GM18511 (cell line): ENCODE measurements around the gene ENOX1.
A peak's percentile ranks its signal among the peaks of the same experiment; 100 is the strongest.

ENCODE experiments used
- ATAC-seq: cut with Tn5 transposase; IDR thresholded peaks from one replicate; pipeline ENCODE4 v1.9.1; 2021; ENCODE audit warnings: mild to moderate bottlenecking, moderate library complexity; ENCODE audit not compliant: unreplicated experiment

Gene ENOX1

DNA sequence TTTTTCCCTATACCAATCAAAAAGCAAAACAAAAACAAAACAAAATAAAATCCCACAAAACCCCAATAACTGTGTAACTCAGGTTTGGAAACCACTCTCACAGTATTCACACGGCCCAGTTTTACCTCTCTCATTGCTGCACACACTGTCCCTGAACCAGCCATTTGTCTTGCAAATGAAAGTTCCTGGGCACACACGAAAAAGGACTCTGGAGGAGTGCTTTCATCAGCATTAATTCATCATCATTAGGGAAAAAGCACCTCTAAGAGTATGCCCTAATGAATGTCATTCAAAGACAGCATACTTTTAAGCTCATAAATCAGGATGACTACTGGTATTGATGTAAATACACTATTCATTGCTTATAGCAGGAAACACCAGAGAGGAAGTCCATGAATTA, 457.1 kb downstream of the ENOX1 start:
- no peak for ATAC-seq

DNA sequence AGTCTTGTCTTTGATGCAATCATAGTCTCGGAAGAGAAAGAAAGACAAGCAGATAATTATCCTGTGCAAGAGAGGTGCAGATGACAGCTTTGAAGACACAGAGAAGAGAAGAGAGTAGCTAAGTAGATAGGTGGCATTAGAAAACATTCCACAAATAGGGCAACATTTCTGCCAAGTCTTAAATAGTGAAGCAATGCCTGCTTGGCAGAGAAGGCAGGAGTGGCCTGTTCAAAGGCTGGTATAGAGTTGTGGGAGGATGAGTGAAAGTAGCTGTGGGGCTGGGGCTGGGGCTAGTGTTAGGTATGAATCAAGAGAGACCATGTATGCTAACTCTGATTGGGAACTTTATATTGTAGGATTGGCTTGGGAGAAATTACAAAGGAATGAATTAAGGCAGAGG, 457.9 kb downstream of the ENOX1 start:
- ATAC-seq = no peak

DNA sequence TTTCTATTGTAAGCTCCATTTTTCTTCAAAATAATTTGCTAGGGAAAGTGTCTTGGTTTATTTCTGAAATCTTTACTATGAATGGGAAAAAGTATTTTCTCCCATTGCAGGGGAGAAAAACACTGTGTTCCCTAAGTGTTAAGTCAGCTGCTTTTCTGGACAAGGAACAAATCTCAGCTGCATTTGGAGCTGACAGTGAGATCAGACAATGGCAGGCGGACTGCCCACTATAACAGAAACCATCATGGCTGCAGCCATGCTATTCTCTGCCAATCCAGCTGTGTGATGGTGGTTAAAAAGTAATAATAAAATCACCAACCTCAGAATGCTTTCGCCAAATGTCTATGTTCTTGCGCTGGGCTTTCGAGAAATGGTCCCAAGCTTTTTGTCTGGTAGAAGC, 460.7 kb downstream of the ENOX1 start:
- no peak for ATAC-seq

DNA sequence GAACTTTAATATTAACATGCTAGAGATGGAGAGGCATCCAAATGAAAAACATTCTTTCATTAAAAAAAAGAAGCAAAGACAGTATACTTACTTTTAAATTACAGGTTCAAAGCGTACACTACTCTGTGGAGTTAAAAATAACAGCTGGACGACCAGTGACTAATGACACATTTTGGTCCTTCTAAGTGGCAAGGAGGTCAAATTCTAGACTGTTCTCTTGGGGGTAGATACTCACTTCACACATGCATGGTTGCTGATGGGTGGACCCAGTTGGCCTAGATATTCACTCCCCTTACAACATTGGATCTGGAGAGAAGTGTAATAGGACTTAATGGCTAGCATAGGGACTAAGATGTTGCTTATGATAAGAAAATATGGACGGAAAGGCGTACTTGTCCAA, 461.1 kb downstream of the ENOX1 start:
- ATAC-seq = no peak

DNA sequence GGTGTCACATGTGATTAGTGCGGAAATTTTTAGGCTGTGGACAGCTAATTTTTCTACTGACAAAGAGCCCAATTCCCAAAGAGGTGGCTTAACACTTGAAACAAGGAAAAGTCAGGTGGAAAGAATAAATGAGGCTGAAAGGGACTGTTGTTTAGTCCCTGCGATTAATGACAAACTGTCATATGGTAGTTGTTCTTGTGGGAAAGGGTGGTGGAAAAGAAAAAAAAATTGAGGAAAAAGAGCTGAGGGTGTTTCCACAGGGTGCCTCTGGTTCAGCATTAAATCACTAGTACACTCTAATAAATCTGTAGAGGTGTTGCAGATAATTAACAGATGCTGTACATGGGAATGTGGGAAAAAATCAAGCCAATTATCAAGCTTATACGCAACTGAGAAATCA, 462.6 kb downstream of the ENOX1 start:
- no peak for ATAC-seq

DNA sequence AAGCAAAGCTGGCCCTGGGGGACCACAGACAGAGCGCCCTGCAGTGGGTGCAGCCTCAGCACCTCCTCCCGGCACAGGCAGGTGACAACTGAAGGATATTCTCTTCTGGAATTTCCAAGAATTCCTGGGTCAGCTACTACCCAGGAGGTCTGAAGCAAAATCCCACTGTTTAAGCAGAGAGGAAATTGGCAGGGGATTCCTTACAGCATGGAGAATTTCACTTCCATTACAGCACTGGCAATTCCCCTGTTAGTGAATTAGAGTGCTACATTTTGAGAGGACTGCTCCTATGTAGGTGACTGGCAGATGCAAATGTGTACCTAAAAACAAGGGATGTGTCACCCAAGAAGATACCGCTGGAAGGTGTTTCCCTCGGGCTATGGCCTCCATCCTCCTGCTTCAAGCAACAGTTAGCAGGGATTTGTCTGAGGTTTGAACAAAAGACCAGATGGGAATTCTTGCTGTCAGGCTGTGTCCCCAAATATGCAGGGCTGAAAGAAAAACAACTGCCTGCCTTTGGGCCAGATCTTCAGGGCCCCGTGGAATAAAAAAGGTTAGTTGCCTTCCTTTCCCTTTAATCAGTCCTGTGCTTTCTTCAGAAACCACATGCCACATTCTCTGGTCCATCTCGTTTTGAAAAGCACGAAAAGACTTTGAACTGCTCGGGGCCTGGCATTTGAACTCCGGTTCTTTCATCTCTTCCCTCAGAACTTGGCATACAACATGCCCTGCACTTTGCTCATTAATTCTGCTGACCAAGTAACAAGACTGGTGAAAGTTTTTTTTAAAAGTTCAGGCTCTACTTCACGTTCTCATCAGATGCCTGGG, 466.9 kb downstream of the ENOX1 start:
- no peak for ATAC-seq

DNA sequence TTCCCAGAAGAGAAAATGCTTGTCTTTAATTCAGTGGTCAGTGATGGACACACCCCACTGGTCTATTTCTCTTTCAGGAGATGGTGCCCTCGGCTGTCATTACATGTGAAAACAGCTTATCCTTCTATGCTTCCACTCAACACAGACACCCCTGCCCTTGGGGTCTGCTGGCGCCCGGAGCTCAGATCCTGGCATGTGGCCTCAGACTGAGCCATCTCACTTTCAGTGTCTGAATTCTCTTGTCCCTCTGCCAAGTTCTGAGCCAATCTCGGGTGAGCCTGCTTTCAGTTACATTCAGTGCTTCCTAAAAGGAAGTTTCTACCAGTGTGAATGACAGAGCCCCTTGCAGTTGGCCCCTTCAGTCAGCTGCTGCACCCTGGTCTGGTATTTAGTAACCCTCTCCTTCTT, 469.8 kb downstream of the ENOX1 start:
- no peak for ATAC-seq

DNA sequence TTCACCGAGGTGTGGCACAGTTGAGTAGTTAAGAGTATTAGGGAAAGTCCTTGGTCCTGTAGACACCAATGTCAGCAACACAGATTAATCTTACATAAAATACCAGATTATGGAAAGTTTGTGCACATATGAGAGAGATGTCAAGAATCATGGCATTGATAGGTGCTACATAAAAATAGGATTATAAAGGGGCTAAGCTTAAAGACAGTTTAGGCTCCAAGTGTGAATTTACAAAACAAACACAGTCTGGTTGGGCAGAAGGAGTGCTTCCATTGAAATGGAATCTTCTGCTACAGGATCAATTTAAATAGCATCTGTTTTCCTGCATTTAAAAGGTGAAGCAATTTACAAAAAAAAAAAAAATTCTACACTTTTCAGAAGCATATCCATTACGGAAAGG, 470.5 kb downstream of the ENOX1 start:
- no peak for ATAC-seq

DNA sequence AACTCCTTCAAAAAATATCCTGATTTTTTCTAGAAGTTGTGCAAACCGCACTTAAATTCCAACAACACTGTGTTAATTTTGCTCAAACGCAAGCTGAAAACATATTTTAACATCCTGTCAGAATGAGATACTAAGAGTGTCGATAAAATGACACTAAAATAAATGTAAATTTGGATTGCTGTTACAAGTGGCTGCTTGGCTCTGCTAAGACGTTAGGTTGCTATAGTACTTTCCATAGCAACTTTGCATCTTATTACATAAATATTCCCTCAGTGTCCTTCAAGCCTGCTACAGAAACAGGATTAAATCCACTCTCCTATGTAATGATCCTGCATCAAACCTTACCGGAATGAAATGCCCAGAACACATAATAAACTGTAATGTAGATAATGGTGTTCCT, 471.2 kb downstream of the ENOX1 start:
- ATAC-seq = no peak

DNA sequence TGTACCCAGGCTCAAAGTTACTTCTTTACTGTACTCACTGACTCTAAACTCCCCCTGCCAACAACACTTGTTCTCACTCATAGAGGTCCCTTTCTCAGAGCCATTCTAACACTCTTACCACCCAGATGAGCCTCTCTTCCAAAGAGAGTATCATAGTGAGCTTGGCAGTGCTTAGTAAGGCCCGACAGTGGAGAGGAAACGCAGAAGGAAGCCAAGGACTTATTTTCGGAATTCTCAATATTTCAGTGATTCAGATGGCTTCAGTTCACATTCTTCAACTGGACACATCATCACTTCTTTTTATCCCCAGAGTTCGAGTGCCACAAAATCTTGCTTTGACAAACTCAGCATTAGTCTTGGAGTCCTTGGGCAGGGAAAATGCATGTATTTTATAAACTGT, 477.5 kb downstream of the ENOX1 start:
- no peak for ATAC-seq

DNA sequence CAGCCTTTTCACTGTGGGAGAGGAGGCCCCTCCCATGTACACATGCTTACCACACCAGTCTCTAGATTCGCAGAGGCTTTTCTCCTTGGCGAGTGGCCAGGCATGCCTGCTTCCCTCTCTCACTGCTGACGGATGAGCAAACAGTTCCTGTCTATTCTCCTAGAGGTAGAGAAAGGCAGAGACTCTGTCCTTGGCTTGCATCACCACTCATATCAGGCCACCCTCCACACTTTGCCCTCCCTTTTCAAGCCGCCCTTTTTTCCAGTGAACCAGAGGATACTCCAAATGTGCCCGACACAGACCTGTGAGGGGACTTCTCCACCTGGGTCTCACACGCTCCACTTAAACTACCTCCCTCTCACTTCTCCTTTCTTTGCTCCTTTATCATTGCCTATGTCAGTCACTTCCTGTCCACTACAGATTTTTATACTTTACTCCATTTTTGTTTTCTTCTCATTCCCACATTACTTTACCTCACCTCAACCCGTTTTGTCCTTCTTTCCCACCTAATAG, 478.8 kb downstream of the ENOX1 start:
- peak; percentile 93 for ATAC-seq

DNA sequence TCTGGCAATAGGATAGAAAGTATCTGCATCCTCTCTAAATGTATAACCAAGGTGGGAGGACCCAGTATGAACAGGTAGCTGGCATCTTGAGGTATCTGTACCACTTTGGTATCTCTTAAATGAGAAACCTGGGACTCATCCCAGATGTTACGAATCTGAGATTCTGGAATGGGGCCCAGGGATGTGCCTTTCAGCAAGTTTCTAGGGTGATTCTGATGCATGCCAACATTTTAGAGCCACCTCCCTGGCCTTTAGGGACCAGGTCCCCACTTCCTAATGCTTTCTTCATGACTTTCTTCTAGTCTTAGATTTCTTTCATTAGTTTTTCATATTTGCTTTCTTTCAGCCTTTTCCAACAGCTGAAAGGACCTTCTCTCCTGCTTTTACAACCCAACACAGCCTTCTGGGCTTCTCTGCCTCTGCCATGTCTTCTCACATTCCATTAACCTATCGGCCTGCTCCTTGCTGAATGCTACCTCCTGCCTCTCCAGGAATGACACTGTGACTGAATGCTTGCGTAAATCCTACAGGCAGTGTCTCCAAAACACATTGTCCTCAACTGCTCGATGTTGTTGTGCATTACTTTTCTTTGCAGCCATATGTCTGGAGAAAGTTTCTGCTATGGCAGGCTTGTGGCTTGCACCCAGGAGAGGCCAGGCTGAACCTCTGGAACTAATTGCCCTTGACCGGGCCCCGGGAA, 479.4 kb downstream of the ENOX1 start:
- ATAC-seq = no peak

DNA sequence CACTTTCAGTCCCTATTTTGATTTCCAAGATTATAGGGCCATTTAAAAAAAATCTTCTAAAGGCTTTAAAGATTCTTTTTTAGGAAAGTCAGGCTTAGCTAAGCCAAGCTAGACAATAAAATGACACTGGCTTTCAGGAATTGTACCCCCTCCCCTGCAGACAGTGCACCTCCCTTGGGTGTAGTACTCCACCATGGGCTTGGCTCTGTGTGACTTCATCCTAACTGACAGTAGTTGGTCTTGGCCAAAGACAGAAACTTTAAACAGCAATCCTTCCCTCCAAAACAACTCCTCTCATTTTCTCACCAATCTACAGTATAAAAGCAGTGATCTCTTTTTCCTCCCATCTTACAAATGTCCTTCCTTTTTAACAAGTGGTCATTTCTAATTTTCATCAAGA, 480.4 kb downstream of the ENOX1 start:
- ATAC-seq = no peak

DNA sequence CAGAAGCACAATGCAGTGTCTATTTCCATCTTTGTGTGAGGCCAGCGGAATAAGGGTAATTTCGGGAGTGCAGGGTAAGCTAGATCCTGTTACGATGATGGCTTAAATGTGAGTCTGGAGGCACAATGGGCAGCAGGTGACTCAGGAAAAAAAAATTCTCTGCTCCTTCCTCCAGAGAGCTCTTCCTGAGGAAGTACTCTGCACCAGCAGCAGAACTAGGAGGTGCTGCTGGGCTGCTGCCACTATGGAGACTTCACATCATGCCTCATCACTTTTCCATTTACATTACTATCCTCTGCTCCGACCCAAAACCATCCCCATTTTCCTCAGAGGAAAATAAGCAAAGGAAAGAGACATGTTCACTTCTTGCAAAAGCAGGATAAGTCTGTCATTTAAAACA, 481.4 kb downstream of the ENOX1 start:
- no peak for ATAC-seq

DNA sequence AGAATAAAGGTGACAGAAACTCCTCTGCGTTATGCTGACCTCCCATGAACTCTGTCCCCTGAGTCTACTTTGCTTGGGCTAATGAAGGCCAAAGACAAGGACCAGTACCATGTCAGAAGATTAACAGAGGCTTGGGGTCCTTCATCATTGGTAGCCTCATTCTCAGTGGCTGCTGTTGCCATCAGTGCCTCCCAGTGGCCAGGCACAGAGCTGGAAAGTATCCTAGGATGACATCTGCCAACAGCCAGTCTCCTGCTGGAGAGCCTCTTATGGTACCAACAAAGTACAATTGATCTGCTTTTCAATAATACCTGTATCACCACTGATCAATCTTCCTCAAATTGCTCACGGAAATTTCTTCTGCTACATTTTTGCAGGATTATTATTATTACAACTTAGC, 481.8 kb downstream of the ENOX1 start:
- no peak for ATAC-seq

DNA sequence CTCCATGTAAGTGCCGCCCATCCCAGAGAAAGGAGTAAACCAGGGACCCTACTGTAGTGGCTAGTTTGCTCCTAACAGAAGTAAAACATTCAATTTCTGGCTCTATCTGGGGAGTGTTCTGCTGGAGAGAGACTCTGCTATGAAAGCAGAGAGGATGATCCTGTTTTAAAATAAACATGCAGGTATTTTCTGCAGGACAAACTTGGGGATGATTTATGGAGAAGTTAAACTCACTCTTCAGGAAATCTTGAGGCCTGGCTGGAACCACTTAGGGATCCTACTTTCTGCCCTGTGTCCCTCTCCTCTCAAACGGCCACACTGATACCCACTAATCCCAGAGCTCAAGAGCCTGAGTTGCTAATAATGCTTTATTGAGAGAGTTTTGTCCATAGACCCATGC, 482.3 kb downstream of the ENOX1 start:
- ATAC-seq = no peak

DNA sequence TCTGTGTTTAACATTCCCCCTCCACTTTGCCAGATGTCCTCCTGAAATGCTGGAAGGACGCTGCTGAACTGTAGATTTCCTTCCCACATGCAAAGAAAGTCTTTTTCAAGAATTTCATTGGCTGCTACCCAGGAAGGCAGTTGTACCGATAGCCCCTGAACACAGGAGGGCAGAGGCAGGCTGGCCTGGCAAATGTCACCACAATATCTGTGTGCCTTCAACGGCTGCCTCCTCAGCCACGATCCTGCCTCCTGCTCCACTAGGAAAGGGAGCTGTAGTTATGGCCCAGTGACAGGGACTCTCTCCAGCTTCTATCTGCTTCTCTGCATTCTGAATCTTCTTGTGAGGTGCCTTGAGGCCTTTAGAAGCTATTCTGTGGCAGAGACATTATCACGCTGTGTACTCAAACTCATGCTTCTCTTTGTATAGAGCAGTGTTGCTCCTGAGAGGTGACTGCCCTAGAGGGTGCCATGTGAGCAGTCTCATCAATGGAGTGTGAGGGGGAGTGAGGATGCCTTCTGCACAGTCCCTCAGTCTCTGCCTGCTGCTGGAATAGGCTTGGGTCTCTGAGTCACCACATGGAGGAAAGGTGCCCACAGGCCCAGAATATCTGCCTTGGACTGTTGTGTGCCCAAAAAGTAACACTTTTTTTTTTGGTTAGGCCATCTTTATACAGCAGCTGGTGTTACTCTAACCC, 483.6 kb downstream of the ENOX1 start:
- ATAC-seq = peak; percentile 64

DNA sequence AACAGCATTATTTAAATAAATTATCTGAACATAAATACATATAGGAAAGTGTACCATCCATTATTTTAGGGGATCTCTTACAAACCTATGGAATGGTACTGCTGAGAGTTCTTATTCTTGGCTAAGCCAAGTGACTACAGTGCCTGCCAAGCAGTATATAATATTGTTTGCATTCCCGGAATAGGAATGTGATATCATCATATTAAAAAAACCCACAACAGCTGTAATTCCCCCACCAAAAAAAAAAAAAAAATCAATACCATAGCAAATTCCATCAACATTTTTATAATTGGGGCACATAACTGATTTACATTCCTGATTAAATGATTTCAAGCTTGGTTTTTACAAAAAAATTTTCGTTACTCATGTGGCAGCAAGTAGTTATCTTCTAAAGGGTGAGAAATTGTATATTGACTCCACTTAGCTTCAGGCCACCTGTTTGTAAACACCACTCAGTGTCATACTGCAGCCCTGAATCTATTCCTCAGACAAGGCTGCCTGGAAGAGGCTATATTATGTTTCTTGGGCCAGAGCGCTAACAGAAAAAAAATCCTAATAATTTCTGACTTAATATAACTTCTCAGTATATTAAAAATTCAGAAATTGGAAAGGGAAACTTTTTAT, 485.3 kb downstream of the ENOX1 start:
- no peak for ATAC-seq

DNA sequence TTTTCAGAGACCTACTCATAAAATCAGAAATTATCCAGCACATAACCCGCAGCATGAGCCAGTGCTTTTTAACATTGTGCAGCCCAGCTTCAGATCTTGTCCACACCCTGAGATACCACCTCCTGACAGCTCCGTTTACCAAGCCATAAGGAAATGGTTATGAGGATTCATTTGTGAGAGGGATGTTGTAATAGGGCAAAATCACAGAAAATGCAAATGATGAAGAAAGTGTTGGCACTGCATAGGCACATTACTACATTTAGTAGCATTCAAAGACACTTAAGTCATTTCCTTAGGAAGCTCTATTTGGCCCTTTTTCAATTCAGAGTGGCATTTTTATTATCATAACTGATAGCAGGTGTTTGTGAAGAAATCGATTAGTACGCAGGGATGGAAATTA, 485.9 kb downstream of the ENOX1 start:
- ATAC-seq = no peak

DNA sequence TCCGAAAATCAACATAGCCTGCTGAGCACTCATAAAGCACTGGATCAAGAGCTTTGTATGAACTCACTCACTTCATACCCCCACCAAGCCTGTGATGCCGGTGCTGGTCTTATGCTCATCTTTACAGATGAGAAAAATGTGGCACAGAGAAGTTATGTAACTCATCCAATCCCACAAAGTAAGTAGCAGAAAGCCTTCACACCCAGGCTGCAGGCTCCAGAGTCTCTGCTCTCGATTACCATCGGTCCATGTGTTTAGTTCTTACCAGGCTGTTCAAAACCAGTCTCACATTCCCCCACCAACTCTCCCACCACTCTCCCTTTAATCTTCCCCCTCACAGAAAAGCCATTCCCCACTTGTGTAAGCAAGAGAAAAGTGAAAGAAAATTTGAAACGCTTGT, 487.4 kb downstream of the ENOX1 start:
- no peak for ATAC-seq

DNA sequence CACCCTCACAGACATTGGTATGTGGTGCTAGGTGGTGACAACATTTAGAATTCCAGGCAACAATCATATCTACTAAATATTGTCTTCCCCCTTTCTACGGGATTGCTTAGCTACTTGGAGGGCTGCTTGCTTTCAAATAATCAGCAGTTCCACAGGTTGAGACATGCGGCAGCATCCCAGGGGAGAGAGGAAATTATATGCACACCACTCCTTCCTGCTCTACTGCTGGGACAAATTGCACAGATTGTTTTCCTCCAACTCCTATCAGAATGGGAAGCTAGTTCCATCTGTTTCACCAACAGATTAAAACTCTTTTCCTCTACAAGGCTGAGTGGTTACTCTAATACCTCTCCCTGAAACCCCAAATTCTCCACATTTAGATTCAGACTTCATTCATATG, 488.0 kb downstream of the ENOX1 start:
- ATAC-seq = no peak
